ENCODE measurements around the gene UNC13C.
"Not testable (repeated sequence)": the region's sequence is repeated elsewhere in the genome, so short reads cannot be mapped to it uniquely, and the experiment has no call there.

- TF ChIP-seq CTCF (conservative IDR thresholded peaks at IDR 0.05 in 1 of 2, IDR thresholded peaks at IDR 0.05 in 1 of 2; ENCODE audit: extremely low read depth in 1 of 2, insufficient read depth in 1 of 2, low read depth in 1 of 2, low read length in 2 of 2); EZH2 (IDR thresholded peaks at IDR 0.05; ENCODE audit: borderline replicate concordance, low read length): not testable (repeated sequence)
Measured at GRCh38 chr15:54450288-54450687, 472.0 kb downstream of the UNC13C start.
